ENCODE results near the gene MAP3K8.
A peak's percentile ranks its signal among the peaks of the same experiment; 100 is the strongest.

The MAP3K8 gene

DNA sequence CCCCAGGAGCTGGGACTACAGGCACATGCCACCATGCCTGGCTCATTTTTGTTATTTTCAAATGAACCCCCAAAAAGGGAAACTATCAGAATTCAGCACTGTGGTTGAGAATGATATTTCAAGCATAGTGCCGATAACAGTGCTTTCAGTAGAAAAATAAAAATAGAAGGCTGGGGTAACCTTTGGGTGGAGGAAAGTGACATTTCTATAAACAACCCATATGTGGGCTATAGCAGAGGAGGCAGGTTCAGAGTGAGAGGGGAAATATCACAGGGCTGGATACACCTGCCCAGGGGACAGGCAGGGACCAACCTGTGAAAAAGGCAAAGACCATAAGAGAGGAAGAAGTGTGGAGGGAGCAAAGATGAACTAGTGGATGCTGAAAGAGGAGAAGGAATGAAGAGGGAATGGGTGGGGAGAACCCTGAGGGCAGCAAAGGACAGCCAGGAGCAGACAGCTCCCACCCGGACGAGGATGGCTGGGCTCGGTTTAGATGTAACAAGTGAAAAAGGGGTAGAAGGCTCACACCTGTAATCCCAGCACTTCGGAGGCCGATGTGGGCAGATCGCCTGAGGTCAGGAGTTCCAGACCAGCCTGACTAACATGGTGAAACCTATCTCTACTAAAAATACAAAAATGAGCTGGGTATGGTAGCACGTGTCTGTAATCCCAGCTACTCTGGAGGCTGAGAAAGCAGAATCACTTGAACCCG lies 56.5 kb downstream of the MAP3K8 start:
- no peak for DNase-seq (ENCODE audit: low spot score)

DNA sequence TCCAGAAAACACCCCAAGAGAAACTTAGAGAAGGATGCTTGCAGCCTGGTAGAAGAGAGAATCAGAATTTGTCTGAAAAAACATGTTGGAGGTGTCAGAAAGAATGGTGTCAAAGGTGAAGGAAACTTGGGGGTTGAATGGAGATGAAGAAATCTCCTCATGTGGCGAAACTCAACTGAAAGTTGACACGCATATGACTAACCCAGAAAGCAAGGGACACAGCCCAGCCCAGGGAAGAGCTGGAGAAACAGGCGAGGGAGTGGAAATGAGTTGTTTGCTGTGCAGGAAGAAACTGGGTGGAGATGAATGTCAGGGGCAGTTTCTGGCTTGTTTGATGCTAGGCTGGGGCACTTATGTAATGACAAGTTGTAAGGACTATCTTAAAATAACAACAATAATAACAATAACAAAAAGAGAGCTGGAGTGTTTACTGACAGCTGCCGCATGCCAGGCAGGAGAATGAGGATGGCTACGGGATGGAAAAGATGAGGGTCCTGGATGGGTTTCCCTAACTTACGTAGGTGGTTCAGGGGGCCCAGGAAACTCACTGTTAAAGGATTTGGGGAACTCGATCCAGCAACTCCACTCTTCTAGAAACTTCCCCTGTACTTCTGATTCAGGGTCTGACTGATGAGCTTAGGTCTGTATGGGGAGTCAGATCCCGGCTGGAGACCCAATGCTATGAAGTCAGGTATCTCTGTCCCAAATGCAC lies 57.4 kb downstream of the MAP3K8 start:
- DNase-seq (ENCODE audit: low spot score): no peak

DNA sequence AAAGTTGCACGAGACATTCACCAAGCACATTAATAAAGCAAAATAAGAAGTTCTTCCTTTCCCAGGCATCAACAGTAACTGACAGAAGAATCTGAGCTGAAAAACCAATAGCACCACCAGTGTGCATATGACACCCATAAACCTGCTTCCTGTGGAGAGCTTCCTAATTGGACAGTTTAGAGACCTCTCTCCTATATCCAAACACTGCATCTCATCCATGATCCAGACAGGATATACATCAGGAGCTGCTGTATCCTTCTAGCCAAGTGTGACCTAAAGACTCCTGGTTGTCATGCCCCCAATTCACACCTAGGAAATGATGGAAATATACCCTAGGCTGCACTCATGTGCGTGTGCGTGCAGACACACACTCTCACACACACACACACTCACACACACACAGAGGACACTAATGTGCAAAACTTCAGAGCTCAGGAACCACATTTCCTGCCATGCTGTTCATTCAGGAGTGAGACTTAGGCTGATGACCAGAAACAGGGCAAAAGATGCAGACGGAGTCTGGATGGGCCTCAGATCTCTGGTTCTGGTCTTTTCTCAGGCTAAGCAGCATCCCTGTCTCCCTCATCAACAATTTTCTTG lies 58.0 kb downstream of the MAP3K8 start:
- DNase-seq (ENCODE audit: low spot score): no peak

DNA sequence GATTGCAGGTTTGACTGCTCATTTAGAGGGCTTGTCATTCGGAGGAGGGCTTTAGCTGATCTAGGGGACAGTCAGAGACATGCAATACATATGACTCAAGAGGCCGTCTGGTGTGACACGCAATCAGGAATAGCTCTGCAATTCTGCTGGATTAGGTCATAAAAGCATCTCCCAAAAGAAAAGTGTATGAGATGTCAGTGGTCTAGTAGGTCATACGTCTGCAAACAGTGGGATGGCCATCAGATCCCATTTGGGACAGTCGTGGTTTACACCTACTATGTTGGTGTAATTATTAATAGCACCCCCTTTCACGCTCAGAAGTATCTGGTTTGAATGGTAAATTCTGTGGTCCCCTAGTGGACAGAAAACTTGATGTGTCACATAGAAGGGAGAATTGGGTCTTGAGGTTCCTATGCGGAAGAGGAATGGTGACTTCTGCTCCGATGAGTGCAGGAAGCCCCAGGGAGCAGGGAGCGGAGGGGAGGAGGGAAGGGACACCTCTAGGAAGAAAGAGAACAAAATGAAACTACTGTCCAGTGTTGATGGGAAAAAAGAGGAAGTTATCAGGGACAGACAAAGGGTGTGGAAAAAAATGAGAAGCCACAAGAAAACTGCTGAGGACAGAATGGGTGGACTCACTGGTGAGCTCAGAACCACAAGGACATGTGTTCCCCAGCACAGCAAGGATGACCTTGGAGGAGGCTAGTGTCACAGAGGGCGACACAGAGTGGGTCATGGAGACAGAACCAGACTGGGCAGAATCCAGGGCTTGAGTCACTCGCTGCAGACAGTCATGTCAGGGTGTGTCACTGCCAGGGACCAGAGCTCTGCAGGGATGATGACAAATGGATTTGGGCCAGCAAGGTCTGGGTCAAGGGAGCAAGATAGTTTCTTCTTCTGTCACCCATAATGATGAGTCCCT lies 59.9 kb downstream of the MAP3K8 start:
- DNase-seq (ENCODE audit: low spot score): no peak

DNA sequence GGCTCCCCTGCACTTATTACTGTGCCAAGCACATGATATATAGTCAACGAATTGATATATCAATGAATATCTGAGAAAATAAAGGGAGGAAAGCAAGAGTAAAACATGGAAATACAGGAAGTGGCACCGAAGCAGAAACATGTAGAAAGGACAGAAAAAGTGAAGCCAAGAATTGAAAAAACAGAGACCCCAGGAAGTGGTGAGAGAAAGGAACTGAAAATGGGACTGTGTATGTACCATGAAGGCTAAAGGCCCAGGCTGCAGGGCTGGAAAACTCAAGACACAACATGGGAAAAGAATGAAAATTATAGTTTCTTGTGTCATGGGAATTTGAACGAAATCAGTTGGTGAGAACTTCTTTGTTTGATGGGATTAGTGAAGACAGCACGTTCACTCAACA lies 60.6 kb downstream of the MAP3K8 start:
- no peak for DNase-seq (ENCODE audit: low spot score)

DNA sequence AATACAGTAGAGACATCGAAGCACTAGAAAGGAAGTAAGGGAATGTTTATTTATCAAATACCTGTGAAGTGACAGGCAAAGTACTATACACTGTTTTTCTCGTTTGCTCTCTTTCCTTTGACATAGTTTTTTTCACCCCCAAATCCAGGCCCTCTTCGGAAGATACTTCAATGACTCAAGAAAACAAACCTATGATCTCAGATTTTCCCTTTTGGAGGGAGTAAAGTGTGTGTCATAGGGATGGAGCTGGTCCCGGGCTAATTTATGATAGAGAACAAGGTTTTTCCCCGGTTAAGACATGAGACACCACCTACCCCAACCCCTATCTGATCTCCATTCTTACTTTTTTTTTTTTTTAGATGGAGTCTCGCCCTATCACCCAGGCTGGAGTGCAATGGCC lies 61.7 kb downstream of the MAP3K8 start:
- DNase-seq (ENCODE audit: low spot score): no peak

DNA sequence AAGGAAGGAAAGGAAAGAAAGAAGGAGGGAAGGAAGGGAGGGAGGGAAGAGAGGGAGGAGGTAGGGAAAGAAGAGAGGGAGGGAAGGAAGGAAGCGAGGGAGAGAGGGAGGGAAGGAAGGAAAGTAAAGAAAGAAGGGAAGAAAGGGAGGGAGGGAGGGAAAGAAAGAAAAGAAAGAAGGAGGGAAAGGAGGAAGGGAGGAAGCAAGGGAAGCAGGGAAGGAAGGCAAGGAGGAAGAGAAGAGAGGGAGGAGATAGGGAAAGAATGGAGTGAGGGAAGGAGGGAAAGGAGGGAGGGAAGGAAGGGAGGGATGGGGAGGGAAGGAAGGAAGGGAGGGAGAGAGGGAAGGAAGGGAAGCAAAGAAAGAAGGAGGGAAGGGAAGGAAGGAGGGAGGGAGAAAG lies 65.8 kb downstream of the MAP3K8 start:
- DNase-seq (ENCODE audit: low spot score): no peak

DNA sequence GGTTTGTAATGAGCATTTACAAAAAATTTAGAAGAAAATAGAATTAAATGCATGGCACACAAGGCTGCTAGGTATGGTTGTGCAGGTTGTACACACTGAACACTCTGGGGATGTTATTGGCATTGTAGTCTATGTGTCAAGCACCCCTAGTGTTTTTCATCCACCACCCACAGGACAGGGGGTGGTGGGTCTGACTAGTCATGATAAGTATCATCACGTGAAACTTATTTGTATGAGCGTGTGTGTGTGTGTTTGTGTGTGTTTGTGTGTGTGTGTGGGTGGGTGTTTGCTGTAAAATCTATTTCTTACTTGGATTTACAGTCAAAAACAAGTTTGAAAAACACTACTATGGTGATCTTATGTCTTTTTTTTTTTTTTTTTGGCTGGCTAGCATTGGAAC lies 66.5 kb downstream of the MAP3K8 start:
- DNase-seq (ENCODE audit: low spot score): no peak

DNA sequence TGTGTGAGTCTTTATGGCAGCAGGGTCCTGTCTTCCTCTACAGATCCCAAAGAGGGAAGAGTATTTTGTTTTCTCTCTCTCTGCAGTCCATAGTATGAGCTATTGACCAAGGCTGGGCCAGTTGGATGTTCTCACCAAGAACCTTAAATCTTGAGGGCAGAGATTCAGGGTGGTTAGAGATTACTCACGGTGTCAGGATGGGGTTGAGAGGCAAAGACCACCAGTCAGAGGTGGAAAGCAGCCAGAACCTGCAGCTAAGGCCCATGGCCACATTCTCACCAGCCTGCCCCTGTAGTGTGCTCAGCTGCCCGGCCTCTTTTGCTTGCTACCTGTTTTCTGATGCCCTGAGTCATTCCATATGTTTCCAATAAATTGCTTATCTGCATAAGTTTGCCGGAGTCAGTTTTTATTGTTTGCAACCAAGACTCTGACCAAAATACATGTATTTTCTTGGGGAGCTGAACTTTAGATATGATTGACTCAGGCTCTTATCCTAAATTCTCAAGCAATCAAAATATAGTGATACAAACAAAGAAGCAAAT lies 67.0 kb downstream of the MAP3K8 start:
- DNase-seq (ENCODE audit: low spot score): no peak

DNA sequence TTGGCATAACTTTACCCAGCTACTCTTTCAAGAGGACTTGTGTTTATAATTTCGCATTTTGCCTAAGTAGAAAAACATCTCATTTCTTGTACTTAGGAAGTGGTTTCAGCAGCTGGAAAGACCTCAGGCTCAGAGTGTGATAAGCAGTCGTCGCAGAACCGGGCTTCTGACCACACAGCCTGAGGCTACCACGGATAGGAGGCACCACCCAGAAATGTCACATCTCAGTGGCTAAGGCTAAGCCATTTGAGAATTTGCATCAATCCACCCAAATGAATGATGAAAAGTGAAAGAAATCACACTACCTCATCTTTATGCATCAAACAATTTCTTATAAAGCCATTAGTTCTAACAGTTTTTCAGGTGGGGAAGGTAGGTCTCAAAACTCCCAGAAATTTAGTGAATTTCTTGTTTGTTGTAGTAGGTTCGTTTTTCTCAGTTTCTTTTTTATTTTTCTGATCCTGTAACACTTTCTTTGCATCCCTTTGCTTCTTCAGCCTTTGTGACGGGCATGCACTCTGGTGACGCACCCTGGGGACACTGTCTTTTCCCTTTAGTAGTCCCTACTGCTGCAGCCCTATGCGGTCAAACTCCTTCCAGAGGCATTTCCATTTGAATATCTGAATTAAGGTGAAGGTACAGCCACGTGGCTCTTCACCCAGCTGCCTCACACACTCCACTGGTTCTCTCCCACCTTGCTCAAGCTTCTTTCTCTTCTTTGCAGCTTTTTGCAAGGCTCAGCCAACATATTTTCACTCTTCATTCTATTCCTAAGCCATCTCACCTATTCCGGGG lies 68.5 kb downstream of the MAP3K8 start:
- DNase-seq (ENCODE audit: low spot score): peak; percentile 10

DNA sequence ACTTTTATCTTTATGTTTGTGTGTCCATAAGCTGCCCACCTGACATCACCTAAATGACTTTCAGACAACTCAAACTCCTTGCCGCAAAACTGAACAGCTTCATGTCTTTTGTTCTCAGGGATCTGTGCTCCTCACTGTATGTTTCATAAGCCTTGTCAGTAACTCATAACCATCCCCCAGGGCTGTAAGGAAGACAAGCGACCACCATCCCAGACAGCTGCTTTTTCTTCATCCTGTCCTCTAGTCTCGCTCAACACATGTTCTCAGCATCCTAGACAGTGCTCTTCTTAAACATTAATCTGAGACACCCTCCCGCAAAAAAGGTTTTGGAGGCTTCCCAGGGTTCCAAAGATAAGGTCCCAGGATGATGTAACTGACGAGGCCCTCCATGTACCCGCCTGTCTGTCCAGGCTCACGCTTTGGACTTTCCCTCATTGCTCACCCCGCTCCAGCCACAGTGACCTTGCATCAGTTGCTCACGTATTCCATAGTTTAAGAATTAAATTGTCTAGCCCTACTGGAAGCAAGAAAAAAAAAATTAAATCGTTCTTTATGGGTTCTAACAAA lies 69.8 kb downstream of the MAP3K8 start:
- no peak for DNase-seq (ENCODE audit: low spot score)

DNA sequence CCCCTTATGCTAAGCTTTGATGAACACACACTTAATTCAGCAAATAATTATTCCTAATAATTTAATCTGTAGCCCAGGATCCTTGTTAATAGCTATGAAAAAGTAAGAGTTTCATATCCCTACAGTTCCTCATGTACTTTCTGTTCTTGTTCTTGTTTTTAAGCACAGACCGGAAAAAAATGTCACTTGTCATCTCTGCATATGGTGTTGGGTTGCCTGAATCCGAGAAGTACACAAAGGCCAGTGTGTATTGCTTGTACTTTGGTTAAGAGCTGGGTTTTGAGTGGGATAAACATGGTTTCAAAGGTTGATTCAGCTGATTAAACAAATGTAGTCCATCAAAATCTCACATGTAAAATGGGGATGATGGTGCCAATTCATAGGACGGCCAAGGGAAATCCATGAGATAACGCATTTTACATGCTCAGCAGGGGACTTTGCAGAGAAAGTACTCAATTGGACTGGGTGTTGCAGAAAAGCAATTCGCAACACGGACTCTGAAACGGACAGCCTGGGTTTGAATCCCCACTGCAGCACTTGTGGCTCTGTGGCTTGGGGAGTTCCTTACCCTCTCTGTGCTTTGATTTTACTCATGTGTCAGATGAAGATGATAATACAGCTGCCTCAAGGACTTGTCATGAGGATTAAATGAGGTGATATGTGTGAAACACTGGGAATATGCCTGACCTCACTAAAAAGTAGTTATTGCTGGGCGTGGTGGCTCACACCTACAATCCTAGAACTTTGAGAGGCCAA lies 71.7 kb downstream of the MAP3K8 start:
- no peak for DNase-seq (ENCODE audit: low spot score)

DNA sequence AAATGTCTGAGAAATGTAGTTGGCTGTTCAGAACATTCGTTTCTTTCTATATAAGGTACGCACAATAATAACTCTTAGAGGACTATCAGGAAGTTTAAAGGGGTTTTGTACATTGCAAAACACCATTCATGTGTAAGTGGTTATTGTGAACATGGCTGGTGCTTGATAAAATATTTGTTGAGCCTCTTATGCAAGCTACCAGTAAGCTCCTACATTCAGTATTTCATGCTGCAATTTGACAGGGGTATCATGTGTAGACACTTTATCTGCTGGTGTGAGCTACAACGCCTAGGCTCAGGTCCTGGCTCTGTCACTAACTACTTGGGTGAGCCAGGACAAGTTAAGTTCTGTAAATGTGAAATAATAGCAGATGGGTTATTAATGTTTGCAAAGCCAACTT lies 75.5 kb downstream of the MAP3K8 start:
- DNase-seq (ENCODE audit: low spot score): no peak

DNA sequence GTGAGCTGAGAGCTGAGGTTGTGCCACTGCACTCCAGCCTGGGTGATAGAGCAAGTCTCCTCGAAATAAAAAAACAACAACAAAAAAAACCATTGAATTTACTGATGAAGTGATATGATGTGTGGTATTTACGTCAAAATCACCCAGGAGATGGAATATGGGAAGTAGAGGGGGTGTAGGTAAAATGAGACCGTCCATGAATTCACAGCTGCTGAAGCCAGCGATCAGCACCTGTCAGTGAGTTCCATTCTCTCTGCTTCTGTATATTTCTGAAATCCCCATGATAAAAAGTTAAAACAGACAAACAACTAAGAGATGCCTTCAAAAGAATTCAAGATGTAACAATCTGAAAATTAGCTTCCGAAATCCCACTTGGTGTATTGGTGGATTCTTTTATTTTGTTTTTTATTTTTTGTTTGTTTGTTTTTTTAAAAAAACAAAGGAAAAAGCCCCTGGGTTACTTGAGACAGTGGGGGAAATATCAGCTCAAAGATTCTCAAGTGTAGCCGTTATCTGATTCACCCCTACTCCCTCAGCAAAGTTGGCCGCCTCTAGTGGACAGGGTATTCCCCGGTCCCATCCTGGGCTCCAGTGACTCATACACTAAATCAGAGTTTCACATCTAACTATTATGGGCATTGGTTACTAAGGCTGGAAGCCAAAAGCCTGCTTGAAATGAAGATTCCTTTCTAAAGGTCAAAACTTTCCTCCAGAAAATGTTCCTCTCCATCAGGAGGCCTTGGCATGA lies 76.4 kb downstream of the MAP3K8 start:
- DNase-seq (ENCODE audit: low spot score): peak; percentile 27

DNA sequence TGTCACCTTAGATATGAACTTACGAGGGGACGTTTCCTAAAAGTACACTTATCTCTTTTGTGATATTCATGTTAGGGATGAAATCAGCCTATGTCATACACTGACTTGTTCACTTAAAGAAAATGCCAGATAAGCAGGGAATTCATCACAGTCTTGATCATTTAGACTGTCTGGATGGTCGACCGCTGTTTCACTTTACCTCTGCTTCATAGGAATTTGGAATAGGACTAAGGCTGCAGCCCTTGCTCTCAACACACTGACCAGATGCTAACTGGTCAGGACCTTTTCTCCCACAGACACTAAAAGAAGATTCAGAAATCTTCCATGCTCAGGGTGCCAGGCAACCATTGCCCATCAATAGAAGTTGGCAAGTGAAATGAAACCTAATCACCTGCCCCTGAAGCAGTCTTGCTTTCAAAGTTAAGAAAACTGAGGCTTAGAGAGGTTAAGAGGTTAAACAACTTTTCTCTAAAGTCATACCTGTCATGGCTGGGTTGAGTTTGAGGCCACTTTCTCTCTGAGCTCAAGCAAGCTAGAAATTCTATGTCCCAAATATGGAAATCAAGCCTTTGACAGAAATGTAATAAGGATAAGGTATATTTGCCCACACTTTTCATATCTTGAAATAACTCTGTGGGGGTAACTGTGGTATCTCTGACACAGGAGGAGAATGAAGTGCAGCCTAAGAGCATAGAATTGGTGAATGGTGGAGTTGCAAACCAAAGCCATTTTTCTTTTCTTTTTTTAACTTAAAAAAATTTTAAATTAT lies 77.1 kb downstream of the MAP3K8 start:
- DNase-seq (ENCODE audit: low spot score): no peak

Data from COLO829 (cell line).